Measurements from ENCODE around the gene CYP20A1. TPM values are rescaled to one million over a fixed set of nuclear protein-coding genes. Genes with fewer than 3 reads are reported as not detected.

CYP20A1 gene
- total and polyA plus RNA-seq, 2 of the 8 experiments (the other 6 are each of a cell fraction or from before 2014, with no cell fraction given): 6.2 to 21.5 TPM

DNA sequence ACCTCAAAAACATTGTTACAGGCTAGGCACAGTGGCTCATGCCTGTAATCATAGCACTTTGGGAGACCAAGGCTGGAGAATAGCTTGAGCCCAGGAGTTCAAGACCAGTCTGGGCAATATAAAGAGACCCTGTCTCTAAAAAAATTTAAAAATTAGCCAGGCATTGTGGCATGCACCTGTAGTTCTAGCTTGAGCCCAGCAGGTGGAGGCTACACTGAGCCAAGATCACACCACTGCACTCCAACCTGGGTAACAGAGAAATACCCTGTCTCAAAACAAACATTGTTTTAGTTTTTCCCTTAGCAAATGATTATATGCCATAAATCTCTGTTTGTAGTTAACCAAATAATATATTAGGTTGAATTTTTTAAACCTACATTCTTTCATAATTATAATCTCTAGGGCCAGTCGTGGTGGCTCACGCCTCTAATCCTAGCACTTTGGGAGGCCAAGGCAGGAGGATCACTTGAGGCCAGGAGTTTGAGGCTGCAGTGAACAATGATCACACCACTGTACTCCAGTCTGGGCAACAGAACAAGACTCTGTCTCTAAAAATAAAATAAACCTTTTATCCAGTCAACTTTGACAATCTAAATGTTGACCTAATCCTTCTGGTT, 13.3 kb upstream of the CYP20A1 start:
- Histone ChIP-seq H2BK12ac (ENCODE audit: low read depth, low read length) (no peak overlapping the region), H3K23me2 (ENCODE audit: low read depth, low read length) (no peaks in the 10 kb centered on the region), H3K23ac (ENCODE audit: insufficient read length) (no peak overlapping the region), H3K14ac (ENCODE audit: insufficient read length) (no peak overlapping the region), H3K18ac (ENCODE audit: extremely low read depth, low read length) (no peak overlapping the region), H3K9me3 (ENCODE audit: insufficient read depth in 2 of 2, low read depth in 1 of 2, low read length in 1 of 2) (0 out of 4 replicates have a peak, but pooled peaks cover 0 to 2% of the 10 kb centered on the region in 2 experiments), H2AK5ac (ENCODE audit: low read depth, low read length) (no peak overlapping the region), H4K5ac (ENCODE audit: insufficient read length, low read depth, low read length) (no peak overlapping the region), H3K56ac (replicated peaks; ENCODE audit: insufficient read length, low read depth, low read length) (no peak overlapping the region), H2BK120ac (replicated peaks; ENCODE audit: low read depth, low read length) (no peak overlapping the region), H3K79me1 (ENCODE audit: low read depth, low read length) (no peaks in the 10 kb centered on the region), H4K91ac (replicated peaks; ENCODE audit: insufficient read length, low read length) (no peak overlapping the region), H2BK5ac (ENCODE audit: low read depth, low read length) (no peak overlapping the region), H3K4me2 (ENCODE audit: insufficient read depth in 1 of 2, low read depth in 2 of 2, low read length in 2 of 2) (no peak overlapping the region), H3K4me1 (replicated peaks in 1 of 4; ENCODE audit: control insufficient read depth in 3 of 4, insufficient read depth in 4 of 4, low read length in 3 of 4) (no peaks in the 10 kb centered on the region), H3K79me2 (ENCODE audit: control insufficient read depth in 1 of 2, insufficient read depth in 2 of 2, low read length in 2 of 2) (no peaks in the 10 kb centered on the region), H3K27me3 (replicated peaks in 1 of 4; ENCODE audit: control insufficient read depth in 3 of 4, extremely low read depth in 1 of 4, insufficient read depth in 3 of 4, low read length in 3 of 4) (no peaks in the 10 kb centered on the region), H3K27ac (ENCODE audit: low read depth, low read length) (no peak overlapping the region), H3K4me3 (ENCODE audit: extremely low read depth in 1 of 4, insufficient read depth in 2 of 4, low read depth in 3 of 4, low read length in 4 of 4) (no peak overlapping the region), H4K8ac (ENCODE audit: extremely low read depth, insufficient read depth, low read length) (no peak overlapping the region), H3K36me3 (ENCODE audit: control insufficient read depth in 2 of 4, insufficient read depth in 4 of 4, low read length in 3 of 4) (no peaks in the 10 kb centered on the region), H2AFZ (ENCODE audit: low read length) (no peak overlapping the region), H3K4ac (replicated peaks; ENCODE audit: insufficient read length, low read depth, low read length) (no peak overlapping the region), H4K20me1 (replicated peaks in 1 of 2; ENCODE audit: control insufficient read depth in 1 of 2, insufficient read depth in 2 of 2, low read length in 2 of 2) (no peaks in the 10 kb centered on the region), H2BK20ac (ENCODE audit: low read length) (no peak overlapping the region), H3K9ac (replicated peaks in 1 of 4; ENCODE audit: extremely low read depth in 1 of 4, low read depth in 3 of 4, low read length in 3 of 4) (no peak overlapping the region), H2BK15ac (ENCODE audit: low read length) (no peak overlapping the region)
- TF ChIP-seq TEAD4 (IDR thresholded peaks at IDR 0.05; ENCODE audit: low read depth, low read length) (no peak), RAD21 (IDR thresholded peaks at IDR 0.05 in 1 of 2, conservative IDR thresholded peaks at IDR 0.05 in 1 of 2; ENCODE audit: low read depth in 2 of 2, low read length in 2 of 2) (peak; percentile 63 to 70), EP300 (IDR thresholded peaks at IDR 0.05; ENCODE audit: borderline replicate concordance in 1 of 2, low read depth in 2 of 2, low read length in 2 of 2) (no peak), SRF (IDR thresholded peaks at IDR 0.05; ENCODE audit: low read depth, low read length) (no peak), SIRT6 (IDR thresholded peaks at IDR 0.05; ENCODE audit: low read length) (no peak), TCF12 (IDR thresholded peaks at IDR 0.05; ENCODE audit: low read depth, low read length) (no peak), TBP (IDR thresholded peaks at IDR 0.05; ENCODE audit: low read depth, low read length) (no peak), KDM1A (IDR thresholded peaks at IDR 0.05; ENCODE audit: borderline replicate concordance, low read length) (no peak)
- TF ChIP-seq, protein P1, sequence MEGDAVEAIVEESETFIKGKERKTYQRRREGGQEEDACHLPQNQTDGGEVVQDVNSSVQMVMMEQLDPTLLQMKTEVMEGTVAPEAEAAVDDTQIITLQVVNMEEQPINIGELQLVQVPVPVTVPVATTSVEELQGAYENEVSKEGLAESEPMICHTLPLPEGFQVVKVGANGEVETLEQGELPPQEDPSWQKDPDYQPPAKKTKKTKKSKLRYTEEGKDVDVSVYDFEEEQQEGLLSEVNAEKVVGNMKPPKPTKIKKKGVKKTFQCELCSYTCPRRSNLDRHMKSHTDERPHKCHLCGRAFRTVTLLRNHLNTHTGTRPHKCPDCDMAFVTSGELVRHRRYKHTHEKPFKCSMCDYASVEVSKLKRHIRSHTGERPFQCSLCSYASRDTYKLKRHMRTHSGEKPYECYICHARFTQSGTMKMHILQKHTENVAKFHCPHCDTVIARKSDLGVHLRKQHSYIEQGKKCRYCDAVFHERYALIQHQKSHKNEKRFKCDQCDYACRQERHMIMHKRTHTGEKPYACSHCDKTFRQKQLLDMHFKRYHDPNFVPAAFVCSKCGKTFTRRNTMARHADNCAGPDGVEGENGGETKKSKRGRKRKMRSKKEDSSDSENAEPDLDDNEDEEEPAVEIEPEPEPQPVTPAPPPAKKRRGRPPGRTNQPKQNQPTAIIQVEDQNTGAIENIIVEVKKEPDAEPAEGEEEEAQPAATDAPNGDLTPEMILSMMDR (IDR thresholded peaks at IDR 0.05; ENCODE audit: control extremely low read depth in 1 of 3, insufficient read depth in 1 of 3, low read depth in 1 of 3, low read length in 3 of 3): peak; percentile 60 to 71 (median 65); a peak in 3 of 4 replicates
- DNase-seq (ENCODE audit: low read depth in 1 of 2, low spot score in 2 of 2) (peak in 1 of 2 experiments; percentile 52), FAIRE-seq (peak; percentile 78)
- CTCF ChIA-PET (ENCODE audit: partially characterized antibody): interaction anchor here (0.5 to 2.5 kb wide), 25 partner anchors 9 to 746 kb away, joined by 3 to 18 read pairs (median 4); partner anchors contain the start of gene CYP20A1
- 92% methylated on average over 2 of the region's 2 CpGs; no CpG with 5 or more reads in 1 of the 2 experiments for WGBS, 2 experiments (ENCODE audit: extremely low coverage in 1 of 2, insufficient coverage in 1 of 2, insufficient read length in 1 of 2, insufficient replicate concordance in 2 of 2, low coverage in 1 of 2, low lambda C conversion rate in 2 of 2, missing lambda C conversion rate in 1 of 2)
- POLR2A ChIA-PET (ENCODE audit: partially characterized antibody): interaction anchor here (1.3 kb wide), 1 partner anchor 14 kb away, joined by 4 read pairs; the partner anchor contains the start of gene CYP20A1
